WTC11 (cell line): Measurements from ENCODE around the gene HYAL2. TPM values are rescaled to one million over a fixed set of nuclear protein-coding genes. Genes with fewer than 3 reads are reported as not detected.

Source experiments
- ATAC-seq: fragments of 200-7000 bp; cut with Tn5 transposase; 2 replicates; pipeline ENCODE4 v1.10.0; 2021; ENCODE audit warnings: mild to moderate bottlenecking, moderate library complexity
- CTCF ChIA-PET: fragments of 300-600 bp; sonication (Branson Sonifier 250); formaldehyde crosslinking; loops from one replicate; lab custom pipeline; 2021; ENCODE audit warnings: antibody characterized with exemption; lab: Charles Lee
- POLR2A ChIA-PET: fragments of 350-600 bp; sonication (Branson Sonifier 250); formaldehyde crosslinking; loops from one replicate; lab custom pipeline; 2021; ENCODE audit warnings: antibody characterized with exemption; lab: Charles Lee
- DNase-seq: peaks from one replicate; pipeline ENCODE4 v3.0.0; 2021; ENCODE audit warnings: low spot score
- H3K27ac Mint-ChIP-seq: 2 replicates; pipeline ENCODE4 v1.8.0; 2021; ENCODE audit warnings: mixed read lengths
- H3K27me3 Mint-ChIP-seq: 2 replicates; pipeline ENCODE4 v1.8.0; 2021; ENCODE audit warnings: low read depth, mild to moderate bottlenecking, moderate library complexity, mixed read lengths
- H3K36me3 Mint-ChIP-seq: 2 replicates; pipeline ENCODE4 v1.8.0; 2021; ENCODE audit warnings: mixed read lengths
- H3K4me1 Mint-ChIP-seq: 2 replicates; pipeline ENCODE4 v1.8.0; 2022; ENCODE audit warnings: mixed read lengths
- H3K4me3 Mint-ChIP-seq: 2 replicates; pipeline ENCODE4 v1.8.0; 2021; ENCODE audit warnings: mild to moderate bottlenecking, moderate library complexity, mixed read lengths
- H3K9me3 Mint-ChIP-seq: 2 replicates; pipeline ENCODE4 v1.8.0; 2021; ENCODE audit warnings: mixed read lengths
- FOXP1 ChIP-seq: sonication (generic); formaldehyde crosslinking; IDR thresholded peaks from 2 replicates; pipeline ENCODE4 v1.8.0; 2022; ENCODE audit warnings: missing genetic modification reagents, mild to moderate bottlenecking, moderate library complexity, borderline replicate concordance
- GABPB1 ChIP-seq: sonication (generic); formaldehyde crosslinking; IDR thresholded peaks from 2 replicates; pipeline ENCODE4 v1.8.1; 2023; ENCODE audit warnings: mild to moderate bottlenecking, missing genetic modification reagents
- NFE2L1 ChIP-seq: sonication (generic); formaldehyde crosslinking; IDR thresholded peaks from 2 replicates; pipeline ENCODE4 v1.8.1; 2023; ENCODE audit warnings: missing genetic modification reagents
- NFYB ChIP-seq: sonication (generic); formaldehyde crosslinking; conservative IDR thresholded peaks from 2 replicates; pipeline ENCODE4 v1.8.0; 2022; ENCODE audit warnings: low read depth, missing genetic modification reagents
- SOX15 ChIP-seq: fragments of 250-450 bp; sonication (Bioruptor Pico); IDR thresholded peaks from 2 replicates; pipeline ENCODE4 v1.9.0; 2021; ENCODE audit warnings: mild to moderate bottlenecking
- ZNF138 ChIP-seq: sonication (generic); formaldehyde crosslinking; conservative IDR thresholded peaks from 2 replicates; pipeline ENCODE4 v1.8.1; 2022; ENCODE audit warnings: mild to moderate bottlenecking, moderate library complexity, missing genetic modification reagents
- ZNF317 ChIP-seq: sonication (generic); formaldehyde crosslinking; IDR thresholded peaks from 2 replicates; pipeline ENCODE4 v1.8.1; 2023; ENCODE audit warnings: low read depth, mild to moderate bottlenecking, moderate library complexity, missing genetic modification reagents, borderline replicate concordance
- ZNF396 ChIP-seq: fragments of 250-450 bp; sonication (Bioruptor Pico); IDR thresholded peaks from 2 replicates; pipeline ENCODE4 v1.8.0; 2021; ENCODE audit warnings: mild to moderate bottlenecking, moderate library complexity, borderline replicate concordance
- total RNA-seq: library from RNA; stranded (reverse); gene quantifications from 3 replicates; pipeline ENCODE4 v1.2.3, GENCODE V29; 2021
- TF ChIP-seq, protein P1 (sequence below): sonication (generic); formaldehyde crosslinking; conservative IDR thresholded peaks from 2 replicates; pipeline ENCODE4 v1.8.1; 2023; ENCODE audit warnings: mild to moderate bottlenecking, low read depth, missing genetic modification reagents, moderate library complexity
- TF ChIP-seq, protein P2 (sequence below): sonication (generic); formaldehyde crosslinking; IDR thresholded peaks from 2 replicates; pipeline ENCODE4 v1.8.1; 2022; ENCODE audit warnings: low read depth, mild to moderate bottlenecking, moderate library complexity, missing genetic modification reagents, borderline replicate concordance
- TF ChIP-seq, protein P3 (sequence below): sonication (generic); formaldehyde crosslinking; IDR thresholded peaks from 2 replicates; pipeline ENCODE4 v1.8.1; 2023; ENCODE audit warnings: mild to moderate bottlenecking, missing genetic modification reagents
- TF ChIP-seq, protein P4 (sequence below): sonication (generic); formaldehyde crosslinking; IDR thresholded peaks from 2 replicates; pipeline ENCODE4 v1.8.0; 2022; ENCODE audit warnings: missing genetic modification reagents
- TF ChIP-seq, protein P5 (sequence below): sonication (generic); formaldehyde crosslinking; IDR thresholded peaks from 2 replicates; pipeline ENCODE4 v1.8.1; 2022; ENCODE audit warnings: mild to moderate bottlenecking, missing genetic modification reagents, moderate library complexity, borderline replicate concordance
- TF ChIP-seq, protein P6 (sequence below): sonication (generic); formaldehyde crosslinking; IDR thresholded peaks from 2 replicates; pipeline ENCODE4 v1.8.1; 2023; ENCODE audit warnings: mild to moderate bottlenecking, missing genetic modification reagents, borderline replicate concordance
- TF ChIP-seq, protein P7 (sequence below): sonication (generic); formaldehyde crosslinking; IDR thresholded peaks from 2 replicates; pipeline ENCODE4 v1.8.0; 2023; ENCODE audit warnings: missing genetic modification reagents, mild to moderate bottlenecking, borderline replicate concordance

Gene HYAL2
- total RNA-seq, 1 experiment from 2014 or later = 58.0 TPM

DNA sequence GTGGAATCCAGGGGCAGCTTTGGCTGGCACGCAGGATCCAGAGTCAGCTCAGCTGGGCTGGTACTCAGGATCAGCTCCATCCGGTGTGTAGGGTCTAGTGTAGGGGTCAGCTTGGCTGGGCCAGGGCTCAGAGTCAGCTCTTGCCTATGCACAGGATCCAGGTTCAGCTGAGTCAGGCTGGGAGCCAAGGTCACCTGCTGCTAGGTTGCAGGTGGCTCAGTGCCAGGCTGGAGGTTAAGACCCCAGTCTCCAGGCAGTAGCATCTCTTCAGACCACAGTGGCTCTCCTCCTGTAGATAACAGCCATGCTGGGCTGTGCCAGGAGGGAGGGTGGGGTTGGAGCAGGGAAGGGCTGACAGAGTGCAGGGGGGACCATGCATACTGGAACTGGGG lies 25.2 kb downstream of the HYAL2 start (continued):
- no peak for TF ChIP-seq GABPB1 (CRISPR knock-in tag)
- no peak for TF ChIP-seq ZNF317 (CRISPR knock-in tag)
- no peak for TF ChIP-seq FOXP1 (CRISPR knock-in tag)
- no peak for TF ChIP-seq SOX15 (CRISPR knock-in tag)
- TF ChIP-seq, protein P1, sequence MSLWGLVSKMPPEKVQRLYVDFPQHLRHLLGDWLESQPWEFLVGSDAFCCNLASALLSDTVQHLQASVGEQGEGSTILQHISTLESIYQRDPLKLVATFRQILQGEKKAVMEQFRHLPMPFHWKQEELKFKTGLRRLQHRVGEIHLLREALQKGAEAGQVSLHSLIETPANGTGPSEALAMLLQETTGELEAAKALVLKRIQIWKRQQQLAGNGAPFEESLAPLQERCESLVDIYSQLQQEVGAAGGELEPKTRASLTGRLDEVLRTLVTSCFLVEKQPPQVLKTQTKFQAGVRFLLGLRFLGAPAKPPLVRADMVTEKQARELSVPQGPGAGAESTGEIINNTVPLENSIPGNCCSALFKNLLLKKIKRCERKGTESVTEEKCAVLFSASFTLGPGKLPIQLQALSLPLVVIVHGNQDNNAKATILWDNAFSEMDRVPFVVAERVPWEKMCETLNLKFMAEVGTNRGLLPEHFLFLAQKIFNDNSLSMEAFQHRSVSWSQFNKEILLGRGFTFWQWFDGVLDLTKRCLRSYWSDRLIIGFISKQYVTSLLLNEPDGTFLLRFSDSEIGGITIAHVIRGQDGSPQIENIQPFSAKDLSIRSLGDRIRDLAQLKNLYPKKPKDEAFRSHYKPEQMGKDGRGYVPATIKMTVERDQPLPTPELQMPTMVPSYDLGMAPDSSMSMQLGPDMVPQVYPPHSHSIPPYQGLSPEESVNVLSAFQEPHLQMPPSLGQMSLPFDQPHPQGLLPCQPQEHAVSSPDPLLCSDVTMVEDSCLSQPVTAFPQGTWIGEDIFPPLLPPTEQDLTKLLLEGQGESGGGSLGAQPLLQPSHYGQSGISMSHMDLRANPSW (CRISPR knock-in tag) = no peak
- TF ChIP-seq, protein P2, sequence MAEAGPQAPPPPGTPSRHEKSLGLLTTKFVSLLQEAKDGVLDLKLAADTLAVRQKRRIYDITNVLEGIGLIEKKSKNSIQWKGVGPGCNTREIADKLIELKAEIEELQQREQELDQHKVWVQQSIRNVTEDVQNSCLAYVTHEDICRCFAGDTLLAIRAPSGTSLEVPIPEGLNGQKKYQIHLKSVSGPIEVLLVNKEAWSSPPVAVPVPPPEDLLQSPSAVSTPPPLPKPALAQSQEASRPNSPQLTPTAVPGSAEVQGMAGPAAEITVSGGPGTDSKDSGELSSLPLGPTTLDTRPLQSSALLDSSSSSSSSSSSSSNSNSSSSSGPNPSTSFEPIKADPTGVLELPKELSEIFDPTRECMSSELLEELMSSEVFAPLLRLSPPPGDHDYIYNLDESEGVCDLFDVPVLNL (CRISPR knock-in tag) = no peak
- TF ChIP-seq, protein P3, sequence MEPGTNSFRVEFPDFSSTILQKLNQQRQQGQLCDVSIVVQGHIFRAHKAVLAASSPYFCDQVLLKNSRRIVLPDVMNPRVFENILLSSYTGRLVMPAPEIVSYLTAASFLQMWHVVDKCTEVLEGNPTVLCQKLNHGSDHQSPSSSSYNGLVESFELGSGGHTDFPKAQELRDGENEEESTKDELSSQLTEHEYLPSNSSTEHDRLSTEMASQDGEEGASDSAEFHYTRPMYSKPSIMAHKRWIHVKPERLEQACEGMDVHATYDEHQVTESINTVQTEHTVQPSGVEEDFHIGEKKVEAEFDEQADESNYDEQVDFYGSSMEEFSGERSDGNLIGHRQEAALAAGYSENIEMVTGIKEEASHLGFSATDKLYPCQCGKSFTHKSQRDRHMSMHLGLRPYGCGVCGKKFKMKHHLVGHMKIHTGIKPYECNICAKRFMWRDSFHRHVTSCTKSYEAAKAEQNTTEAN (CRISPR knock-in tag) = no peak
- TF ChIP-seq NFYB (CRISPR knock-in tag) = no peak
- TF ChIP-seq, protein P4, sequence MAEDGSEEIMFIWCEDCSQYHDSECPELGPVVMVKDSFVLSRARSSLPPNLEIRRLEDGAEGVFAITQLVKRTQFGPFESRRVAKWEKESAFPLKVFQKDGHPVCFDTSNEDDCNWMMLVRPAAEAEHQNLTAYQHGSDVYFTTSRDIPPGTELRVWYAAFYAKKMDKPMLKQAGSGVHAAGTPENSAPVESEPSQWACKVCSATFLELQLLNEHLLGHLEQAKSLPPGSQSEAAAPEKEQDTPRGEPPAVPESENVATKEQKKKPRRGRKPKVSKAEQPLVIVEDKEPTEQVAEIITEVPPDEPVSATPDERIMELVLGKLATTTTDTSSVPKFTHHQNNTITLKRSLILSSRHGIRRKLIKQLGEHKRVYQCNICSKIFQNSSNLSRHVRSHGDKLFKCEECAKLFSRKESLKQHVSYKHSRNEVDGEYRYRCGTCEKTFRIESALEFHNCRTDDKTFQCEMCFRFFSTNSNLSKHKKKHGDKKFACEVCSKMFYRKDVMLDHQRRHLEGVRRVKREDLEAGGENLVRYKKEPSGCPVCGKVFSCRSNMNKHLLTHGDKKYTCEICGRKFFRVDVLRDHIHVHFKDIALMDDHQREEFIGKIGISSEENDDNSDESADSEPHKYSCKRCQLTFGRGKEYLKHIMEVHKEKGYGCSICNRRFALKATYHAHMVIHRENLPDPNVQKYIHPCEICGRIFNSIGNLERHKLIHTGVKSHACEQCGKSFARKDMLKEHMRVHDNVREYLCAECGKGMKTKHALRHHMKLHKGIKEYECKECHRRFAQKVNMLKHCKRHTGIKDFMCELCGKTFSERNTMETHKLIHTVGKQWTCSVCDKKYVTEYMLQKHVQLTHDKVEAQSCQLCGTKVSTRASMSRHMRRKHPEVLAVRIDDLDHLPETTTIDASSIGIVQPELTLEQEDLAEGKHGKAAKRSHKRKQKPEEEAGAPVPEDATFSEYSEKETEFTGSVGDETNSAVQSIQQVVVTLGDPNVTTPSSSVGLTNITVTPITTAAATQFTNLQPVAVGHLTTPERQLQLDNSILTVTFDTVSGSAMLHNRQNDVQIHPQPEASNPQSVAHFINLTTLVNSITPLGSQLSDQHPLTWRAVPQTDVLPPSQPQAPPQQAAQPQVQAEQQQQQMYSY (CRISPR knock-in tag) = no peak
- no peak for TF ChIP-seq ZNF138
- TF ChIP-seq, protein P5, sequence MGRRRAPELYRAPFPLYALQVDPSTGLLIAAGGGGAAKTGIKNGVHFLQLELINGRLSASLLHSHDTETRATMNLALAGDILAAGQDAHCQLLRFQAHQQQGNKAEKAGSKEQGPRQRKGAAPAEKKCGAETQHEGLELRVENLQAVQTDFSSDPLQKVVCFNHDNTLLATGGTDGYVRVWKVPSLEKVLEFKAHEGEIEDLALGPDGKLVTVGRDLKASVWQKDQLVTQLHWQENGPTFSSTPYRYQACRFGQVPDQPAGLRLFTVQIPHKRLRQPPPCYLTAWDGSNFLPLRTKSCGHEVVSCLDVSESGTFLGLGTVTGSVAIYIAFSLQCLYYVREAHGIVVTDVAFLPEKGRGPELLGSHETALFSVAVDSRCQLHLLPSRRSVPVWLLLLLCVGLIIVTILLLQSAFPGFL (CRISPR knock-in tag) = no peak
- no peak for TF ChIP-seq ZNF396 (CRISPR knock-in tag)

DNA sequence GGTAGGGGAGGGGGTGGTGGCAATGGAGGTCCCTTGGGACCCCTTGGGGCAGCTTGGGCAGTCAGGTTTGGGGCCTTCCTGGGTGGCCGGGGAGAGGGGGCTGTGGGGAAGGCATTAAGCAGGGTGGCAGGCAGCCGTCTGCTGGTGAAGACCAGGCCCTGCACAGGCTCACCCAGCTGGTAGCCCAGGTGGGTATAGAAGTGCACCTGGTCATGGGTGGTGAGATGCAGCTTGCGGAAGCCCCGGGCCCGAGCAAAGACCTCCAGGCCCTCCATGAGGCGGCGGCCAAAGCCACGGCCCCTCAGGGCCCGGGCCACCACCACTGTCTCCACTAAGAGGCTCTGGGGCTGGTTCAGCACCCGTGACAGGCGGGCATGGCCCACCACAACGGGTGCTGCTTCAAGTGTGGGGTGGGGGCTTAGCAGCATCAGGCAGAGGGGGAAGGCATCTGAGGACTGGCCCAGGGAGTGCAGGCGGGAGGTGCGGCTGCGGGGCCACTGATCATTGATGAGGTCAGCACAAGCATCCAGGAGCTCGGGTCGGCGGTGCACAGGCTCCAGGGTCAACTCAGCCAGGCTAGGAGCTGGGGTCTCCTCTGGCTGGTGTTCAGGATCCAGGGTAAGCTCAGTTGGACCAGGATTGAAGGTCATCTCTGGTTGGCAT lies 25.7 kb downstream of the HYAL2 start:
- ChIA-PET POLR2A (no interaction called here), CTCF (interaction anchor here (0.7 to 1.3 kb wide), 2 partner anchors 37 to 50 kb away, joined by 3 to 5 read pairs; no protein-coding TSS in a partner anchor)
- no peaks in the 10 kb centered on the region for H3K36me3 Mint-ChIP-seq
- H3K9me3 Mint-ChIP-seq = no peaks in the 10 kb centered on the region
- H3K4me1 Mint-ChIP-seq = peaks cover 18% of the 10 kb centered on the region
- H3K27ac Mint-ChIP-seq = no peak overlapping the region
- ATAC-seq (no peak), DNase-seq (no peak)
- no peaks in the 10 kb centered on the region; the same call in 1 of the 2 replicates for H3K27me3 Mint-ChIP-seq
- no peak overlapping the region for H3K4me3 Mint-ChIP-seq
- TF ChIP-seq, protein P6, sequence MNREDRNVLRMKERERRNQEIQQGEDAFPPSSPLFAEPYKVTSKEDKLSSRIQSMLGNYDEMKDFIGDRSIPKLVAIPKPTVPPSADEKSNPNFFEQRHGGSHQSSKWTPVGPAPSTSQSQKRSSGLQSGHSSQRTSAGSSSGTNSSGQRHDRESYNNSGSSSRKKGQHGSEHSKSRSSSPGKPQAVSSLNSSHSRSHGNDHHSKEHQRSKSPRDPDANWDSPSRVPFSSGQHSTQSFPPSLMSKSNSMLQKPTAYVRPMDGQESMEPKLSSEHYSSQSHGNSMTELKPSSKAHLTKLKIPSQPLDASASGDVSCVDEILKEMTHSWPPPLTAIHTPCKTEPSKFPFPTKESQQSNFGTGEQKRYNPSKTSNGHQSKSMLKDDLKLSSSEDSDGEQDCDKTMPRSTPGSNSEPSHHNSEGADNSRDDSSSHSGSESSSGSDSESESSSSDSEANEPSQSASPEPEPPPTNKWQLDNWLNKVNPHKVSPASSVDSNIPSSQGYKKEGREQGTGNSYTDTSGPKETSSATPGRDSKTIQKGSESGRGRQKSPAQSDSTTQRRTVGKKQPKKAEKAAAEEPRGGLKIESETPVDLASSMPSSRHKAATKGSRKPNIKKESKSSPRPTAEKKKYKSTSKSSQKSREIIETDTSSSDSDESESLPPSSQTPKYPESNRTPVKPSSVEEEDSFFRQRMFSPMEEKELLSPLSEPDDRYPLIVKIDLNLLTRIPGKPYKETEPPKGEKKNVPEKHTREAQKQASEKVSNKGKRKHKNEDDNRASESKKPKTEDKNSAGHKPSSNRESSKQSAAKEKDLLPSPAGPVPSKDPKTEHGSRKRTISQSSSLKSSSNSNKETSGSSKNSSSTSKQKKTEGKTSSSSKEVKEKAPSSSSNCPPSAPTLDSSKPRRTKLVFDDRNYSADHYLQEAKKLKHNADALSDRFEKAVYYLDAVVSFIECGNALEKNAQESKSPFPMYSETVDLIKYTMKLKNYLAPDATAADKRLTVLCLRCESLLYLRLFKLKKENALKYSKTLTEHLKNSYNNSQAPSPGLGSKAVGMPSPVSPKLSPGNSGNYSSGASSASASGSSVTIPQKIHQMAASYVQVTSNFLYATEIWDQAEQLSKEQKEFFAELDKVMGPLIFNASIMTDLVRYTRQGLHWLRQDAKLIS = no peak
- TF ChIP-seq ZNF317 (CRISPR knock-in tag) (no peak), NFE2L1 (CRISPR knock-in tag) (no peak), NFYB (CRISPR knock-in tag) (no peak), ZNF396 (CRISPR knock-in tag) (no peak)
- TF ChIP-seq, protein P7, sequence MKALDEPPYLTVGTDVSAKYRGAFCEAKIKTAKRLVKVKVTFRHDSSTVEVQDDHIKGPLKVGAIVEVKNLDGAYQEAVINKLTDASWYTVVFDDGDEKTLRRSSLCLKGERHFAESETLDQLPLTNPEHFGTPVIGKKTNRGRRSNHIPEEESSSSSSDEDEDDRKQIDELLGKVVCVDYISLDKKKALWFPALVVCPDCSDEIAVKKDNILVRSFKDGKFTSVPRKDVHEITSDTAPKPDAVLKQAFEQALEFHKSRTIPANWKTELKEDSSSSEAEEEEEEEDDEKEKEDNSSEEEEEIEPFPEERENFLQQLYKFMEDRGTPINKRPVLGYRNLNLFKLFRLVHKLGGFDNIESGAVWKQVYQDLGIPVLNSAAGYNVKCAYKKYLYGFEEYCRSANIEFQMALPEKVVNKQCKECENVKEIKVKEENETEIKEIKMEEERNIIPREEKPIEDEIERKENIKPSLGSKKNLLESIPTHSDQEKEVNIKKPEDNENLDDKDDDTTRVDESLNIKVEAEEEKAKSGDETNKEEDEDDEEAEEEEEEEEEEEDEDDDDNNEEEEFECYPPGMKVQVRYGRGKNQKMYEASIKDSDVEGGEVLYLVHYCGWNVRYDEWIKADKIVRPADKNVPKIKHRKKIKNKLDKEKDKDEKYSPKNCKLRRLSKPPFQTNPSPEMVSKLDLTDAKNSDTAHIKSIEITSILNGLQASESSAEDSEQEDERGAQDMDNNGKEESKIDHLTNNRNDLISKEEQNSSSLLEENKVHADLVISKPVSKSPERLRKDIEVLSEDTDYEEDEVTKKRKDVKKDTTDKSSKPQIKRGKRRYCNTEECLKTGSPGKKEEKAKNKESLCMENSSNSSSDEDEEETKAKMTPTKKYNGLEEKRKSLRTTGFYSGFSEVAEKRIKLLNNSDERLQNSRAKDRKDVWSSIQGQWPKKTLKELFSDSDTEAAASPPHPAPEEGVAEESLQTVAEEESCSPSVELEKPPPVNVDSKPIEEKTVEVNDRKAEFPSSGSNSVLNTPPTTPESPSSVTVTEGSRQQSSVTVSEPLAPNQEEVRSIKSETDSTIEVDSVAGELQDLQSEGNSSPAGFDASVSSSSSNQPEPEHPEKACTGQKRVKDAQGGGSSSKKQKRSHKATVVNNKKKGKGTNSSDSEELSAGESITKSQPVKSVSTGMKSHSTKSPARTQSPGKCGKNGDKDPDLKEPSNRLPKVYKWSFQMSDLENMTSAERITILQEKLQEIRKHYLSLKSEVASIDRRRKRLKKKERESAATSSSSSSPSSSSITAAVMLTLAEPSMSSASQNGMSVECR = no peak
